ENCODE data around the gene CALHM3.

The CALHM3 gene

DNA sequence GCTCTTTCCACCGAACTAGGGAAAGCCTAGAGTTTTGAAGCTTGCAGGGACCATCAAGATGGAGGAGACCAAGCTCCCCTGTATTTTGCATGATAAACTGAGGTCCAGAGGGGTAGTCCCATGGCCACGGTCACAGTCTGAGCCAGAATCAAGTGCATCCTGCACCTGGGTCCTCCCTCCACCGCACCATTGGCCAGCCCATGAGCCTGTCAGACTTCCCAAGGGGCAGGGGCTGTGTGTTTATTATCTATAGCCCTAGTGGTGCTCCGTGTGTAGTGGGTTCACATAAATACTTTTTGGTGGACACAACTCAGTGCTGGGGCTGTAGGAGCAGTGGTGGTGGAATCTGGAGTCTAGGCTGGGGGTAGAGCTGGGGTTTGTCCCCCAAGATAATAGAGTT, 3.6 kb downstream of the CALHM3 start:
- DNase-seq (ENCODE audit: low read depth in 1 of 2, low spot score in 1 of 2) = no peak

DNA sequence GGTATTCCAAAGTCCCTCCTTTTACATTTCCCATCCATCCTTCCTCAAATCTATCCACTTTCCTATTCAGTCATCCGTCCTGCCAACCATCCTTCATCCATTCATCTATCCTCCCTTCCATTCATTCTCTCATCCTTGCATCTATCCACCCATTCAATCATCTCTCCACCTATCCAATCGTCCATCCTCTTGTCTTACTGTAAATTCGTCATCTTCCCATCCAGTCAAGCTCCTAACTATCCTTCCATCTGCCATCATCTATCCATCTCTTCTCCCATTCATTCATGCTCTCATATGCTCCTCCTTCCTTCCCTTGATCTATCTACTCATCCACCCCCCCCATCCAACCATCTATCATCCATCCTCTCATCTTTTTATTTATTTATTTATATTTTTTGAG, 5.0 kb downstream of the CALHM3 start:
- DNase-seq (ENCODE audit: low read depth in 1 of 2, low spot score in 1 of 2) = no peak

DNA sequence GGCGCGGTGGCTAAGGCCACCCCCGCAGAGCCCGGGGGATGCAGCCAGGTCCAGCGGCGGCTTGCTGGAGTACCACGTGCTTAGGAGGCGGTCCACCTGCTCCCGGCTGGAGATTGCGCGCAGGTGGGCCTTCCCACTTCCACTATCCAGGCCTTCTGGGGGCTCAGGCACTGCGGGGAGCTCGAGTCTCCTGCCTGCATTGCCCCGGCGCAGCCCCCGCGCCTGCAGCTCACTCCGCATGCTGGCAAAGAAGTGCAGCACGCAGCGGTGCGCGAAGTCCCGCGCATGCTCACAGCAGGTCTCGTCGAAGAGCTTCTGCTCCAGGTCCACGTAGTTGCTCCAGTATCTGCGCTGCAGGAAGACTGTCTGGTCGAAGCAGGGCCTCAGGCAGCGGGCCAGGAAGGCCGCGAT, 5.8 kb downstream of the CALHM3 start:
- no peak for DNase-seq (ENCODE audit: low read depth in 1 of 2, low spot score in 1 of 2)

DNA sequence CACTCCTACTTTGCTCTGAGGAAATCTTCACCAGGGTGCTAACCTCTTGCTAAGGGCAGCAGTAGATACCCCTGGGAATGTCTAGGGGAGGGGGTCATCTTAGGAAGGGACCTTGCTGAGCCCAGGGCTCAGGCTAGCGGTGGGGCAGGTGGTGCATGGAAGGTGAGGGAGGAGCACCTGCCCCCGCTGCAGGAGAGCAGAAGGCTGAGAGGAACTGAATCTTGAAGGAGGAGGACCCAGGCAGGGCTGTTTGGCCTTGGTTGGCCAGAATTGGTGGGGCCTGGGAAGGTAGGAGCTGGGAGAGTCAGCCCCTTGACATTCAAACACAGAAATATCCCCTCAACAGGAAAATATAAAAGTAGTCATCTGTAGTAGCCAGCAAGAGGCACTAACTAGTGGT, 7.0 kb downstream of the CALHM3 start:
- no peak for DNase-seq (ENCODE audit: low read depth in 1 of 2, low spot score in 1 of 2)

DNA sequence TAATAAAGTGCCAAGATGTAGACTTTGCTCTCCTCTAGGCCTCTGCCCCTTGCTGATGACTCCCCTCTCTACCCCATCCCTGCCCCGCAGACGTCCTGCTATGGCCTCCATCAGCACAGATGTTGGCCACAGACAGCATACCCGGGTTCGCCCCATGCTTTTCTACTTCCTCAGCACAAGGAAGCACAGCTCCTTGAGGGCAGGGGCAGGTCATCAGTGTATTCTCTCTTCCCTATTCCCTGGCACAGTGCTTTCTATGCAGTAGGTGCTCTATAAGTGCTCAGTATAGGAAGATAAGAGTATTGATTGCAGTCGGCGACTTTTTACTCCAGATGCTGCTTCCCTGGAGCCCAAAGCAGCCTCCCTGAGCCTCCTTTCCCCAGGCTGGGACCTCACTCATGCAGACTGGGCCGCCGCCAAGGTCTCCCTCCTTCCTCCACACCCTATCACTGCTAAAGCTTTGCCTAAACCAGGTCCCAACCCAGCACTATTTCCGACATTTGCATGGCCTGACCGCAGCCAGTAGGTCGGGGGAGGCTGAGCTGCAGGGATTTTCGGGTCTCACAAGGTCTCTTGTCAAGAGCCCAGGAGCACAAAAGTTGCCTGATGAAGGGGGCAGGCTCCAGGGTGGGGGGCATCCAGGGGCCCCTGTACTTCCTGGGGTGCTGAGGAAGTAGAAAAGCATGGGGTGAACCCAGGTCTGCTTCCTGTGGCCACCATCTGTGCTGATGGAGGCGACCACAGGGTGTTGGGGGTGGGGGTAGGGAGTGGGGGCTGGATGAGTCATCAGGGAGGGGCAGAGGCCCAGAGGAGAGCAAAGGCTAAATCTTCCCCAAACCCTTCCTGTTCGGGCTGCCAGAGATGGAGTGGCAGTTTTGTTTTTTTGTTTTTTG, 8.0 kb downstream of the CALHM3 start:
- DNase-seq (ENCODE audit: low read depth in 1 of 2, low spot score in 1 of 2) = peak; percentile 36 to 66

DNA sequence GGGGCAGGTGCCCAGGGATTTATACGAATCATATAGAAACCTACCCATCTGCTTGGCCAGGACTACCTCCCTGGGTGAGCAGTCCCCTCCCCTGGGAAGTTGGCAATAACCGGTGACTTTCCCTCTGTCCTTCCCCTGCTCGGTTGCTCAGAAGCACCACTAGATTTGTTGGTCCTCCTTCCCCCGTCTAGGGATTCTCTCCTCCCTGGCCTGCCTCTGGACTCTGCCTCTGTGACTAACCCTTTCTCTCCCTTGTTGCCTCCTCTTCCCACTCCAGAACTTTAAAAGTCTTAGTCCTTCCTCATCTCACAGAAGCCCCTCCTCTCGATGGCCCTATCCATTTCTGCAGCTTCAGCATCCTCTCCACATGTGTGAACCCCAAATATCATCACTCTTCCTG, 9.8 kb downstream of the CALHM3 start:
- no peak for DNase-seq (ENCODE audit: low read depth in 1 of 2, low spot score in 1 of 2)

DNA sequence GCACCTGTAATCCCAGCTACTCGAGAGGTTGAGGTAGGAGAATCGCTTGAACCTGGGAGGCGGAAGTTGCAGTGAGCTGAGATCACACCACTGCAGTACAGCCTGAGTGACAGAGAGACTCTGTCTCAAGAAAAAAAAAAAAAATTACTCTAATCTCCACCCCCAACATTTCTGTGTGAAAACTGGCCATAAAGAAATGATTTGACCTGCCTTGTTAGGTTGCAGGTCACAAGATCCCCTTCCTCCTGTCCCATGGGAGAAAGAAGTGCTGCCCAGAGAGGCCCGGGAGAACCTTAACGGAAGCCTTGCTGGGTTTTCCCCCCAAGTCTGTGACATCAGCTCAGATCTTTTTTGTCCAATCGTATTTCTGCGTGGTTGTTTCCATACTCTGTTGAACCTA, 11.6 kb downstream of the CALHM3 start:
- DNase-seq (ENCODE audit: low read depth in 1 of 2, low spot score in 1 of 2) = no peak

DNA sequence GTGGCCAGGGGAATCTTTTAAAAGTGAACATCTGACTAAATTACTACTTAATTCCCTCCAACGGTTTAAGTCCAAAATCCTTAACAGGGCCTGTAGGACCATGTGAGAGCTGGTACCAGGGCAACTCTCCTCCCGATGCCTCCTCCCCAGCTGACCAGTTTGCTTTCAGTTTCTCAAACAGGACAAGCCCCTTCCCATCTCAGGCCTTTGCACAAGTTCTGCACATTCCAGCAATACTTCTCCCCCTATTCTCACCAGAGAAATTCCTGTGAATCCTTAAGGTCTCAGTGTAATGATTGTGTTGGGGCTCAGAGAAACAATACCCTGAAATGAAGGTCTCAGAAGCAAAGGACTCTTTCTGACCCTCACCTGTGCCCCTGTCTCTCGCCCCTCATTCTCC, 12.3 kb downstream of the CALHM3 start:
- DNase-seq (ENCODE audit: low read depth in 1 of 2, low spot score in 1 of 2) = no peak

DNA sequence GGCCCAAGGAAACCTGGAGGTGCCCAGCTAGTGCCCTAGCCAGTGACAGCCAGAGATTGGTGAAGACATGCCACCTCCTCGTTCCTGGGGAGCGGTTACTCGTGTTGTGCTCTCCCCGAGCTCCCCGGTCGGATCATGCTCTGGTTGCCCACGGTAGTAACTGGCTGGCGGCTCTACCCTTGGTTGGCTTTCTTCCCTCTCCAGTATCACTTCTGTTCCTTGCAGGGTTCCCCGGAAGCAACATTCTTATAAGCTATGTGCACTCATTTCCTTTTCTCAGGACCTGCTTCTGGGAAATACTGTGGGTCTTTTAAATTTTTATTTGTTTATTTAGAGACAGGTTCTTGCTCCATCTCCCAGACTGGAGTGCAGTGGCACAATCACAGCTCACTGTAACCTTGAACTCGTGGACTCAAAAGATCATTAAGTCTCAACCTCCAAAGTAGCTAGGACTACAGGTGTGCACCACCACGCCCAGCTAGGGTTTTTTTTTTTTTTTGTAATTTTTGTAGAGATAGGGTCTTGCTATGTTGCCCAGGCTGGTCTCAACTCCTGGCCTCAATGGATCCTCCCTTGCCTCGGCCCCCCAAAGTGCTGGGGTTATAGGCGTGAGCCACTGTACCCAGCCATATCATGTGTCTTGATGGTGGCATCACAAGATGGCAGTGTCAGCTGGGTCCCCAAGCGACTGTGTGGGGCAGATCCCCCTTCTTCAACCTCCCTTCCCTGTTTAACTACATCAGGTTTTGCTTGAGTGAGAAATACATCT, 13.4 kb downstream of the CALHM3 start:
- DNase-seq (ENCODE audit: low read depth in 1 of 2, low spot score in 1 of 2) = no peak

DNA sequence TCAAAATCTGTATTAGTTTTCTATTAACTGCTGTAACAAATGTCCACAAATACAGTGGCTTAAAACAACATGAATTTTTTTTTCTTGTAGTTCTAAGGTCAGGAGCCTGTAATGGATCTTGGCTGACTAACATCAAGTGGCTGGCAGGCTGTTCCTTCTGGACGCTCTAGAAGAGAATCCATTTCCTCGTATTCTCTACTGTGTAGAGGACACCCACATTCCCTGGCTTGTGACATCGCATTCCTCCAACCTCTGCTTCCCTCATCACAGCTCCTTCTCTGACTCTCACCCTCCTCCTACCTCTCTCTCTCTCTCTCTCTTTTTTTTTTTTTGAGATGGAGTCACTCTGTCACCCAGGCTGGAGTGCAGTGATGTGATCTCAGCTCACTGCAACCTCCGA, 15.5 kb downstream of the CALHM3 start:
- no peak for DNase-seq (ENCODE audit: low read depth in 1 of 2, low spot score in 1 of 2)

DNA sequence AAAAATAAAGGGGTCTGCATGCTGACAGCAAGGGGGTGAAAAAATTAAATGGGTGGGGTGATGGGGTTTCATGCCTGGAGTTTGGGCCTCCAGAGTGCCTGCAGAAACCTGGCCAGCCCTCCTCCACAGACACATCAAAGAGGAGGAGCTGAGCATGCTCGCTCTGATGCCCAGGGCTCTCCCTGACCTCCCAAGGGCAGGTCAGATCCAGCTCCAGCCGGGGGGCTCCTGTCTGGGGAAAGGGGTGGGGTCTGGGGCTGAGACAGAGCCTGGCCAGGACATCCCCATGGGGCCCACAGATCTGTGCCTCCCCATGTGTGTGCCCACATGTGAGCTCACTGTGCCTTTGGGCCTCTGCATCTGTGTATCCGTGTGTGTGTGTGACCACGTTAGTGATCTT, 19.4 kb downstream of the CALHM3 start:
- DNase-seq (ENCODE audit: low read depth in 1 of 2, low spot score in 1 of 2) = no peak

DNA sequence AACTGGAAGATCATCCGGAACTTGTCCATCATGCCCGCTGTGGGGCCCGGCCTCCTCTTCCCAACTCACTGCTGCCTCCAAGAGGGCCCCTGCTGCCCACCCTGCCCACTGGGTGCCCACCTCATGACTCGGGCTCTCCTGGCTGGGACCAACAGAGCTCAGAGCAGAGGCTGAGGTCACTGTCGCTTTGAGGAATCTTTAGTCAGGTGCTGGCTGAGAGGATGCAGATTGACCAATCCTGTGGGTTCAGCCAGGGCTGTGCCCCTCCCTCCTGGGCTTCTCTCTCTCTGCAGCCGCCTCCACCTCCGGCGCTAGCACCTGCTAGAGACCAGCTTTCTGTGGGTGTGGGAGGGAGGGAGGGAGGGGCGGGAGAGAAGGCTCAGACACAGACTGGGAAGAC, 20.3 kb downstream of the CALHM3 start, which contains the start of gene CALHM1:
Gene CALHM1 (minus strand): TSS at position 181 of the 400 bp plus-strand sequence. CDS start 149 bp downstream, at position 32.
- no peak for DNase-seq (ENCODE audit: low read depth in 1 of 2, low spot score in 1 of 2)

DNA sequence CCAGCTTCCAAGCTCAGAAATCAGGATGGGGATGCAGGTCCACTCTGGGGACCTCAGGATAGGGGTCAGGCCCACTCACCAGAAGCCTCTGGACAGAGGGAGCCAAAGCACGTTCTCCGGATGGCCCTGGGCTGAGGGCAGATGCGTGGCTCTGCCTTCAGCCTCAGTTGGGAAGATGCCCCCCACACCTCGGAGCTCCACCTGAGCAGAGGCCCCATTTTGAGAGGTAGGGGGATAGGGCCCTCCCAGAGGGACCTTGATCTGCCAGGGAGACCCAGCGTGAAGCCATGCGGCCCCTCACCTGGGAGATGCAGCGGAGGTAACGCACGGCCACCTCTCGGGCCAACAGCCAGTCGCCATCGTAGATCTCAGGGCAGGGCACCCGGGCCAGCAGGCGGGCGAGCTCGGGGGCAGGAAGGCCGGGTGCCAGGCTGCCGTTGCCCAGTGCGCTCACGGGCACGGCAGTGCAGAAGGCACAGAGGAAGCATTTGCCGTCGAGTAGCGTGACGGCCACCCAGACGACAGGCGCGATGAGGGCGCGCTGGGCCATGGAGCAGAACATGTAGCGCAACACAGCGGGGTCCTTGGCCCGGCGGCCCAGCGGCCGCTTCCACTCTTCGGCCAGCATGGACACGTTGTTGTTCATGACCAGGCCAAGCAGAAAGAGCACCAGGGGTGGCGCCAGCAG, 21.0 kb downstream of the CALHM3 start:
- no peak for DNase-seq (ENCODE audit: low read depth in 1 of 2, low spot score in 1 of 2)

DNA sequence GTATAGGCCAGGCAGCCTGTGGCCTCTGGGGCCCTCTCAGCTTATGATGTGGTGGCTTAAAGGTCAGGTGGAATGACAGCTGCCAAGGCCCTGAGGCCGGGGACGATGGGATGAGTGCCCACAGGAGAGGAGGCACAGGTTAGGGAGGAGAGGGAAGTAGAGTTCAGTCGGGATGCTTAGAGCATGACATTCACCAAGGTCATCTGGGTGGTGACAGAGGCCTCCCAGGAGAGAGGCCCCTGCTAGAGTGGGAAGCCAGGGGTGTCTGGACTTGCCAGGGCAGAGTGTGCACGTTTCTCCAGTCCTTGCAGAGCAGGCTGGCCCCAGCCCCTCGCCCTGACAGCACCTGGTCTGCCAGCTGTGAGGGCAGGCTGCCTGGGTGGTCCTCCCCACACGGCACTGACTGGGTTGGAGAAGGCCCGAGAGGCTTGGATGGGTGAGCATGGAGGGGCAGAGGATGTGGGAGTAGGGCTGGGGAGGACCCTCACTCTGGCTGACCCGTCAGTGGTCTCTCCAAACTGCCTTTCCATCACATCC, 21.8 kb downstream of the CALHM3 start:
- DNase-seq (ENCODE audit: low read depth in 1 of 2, low spot score in 1 of 2) = no peak

DNA sequence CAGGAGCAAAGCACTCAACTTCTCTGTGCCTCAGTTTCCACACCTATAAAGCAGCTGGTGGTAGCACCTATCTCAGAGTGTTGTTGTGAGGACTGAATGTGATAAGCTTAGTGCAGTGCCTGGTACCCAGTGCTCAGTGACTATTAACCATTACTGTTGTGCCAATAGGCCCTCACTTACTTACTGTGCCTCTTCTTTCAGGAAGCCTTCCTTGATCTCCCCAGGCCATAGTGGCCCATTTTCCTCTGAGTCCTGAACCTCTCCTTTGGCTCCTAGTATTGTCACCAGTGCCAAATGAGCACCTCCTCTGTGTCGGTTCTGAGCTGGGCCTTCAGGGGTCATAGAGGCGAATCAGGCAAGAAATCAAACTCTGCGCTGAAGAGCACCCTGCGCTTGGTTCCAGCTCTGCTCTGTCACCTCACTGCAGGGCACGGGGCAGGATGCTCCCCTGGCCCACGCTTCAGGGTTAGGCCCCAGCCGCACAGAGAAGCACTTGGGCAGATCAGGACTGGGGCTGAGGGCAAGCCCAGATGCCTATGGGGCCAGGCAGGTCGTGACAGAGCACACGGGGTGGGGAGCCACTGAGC, 22.9 kb downstream of the CALHM3 start:
- no peak for DNase-seq (ENCODE audit: low read depth in 1 of 2, low spot score in 1 of 2)

DNA sequence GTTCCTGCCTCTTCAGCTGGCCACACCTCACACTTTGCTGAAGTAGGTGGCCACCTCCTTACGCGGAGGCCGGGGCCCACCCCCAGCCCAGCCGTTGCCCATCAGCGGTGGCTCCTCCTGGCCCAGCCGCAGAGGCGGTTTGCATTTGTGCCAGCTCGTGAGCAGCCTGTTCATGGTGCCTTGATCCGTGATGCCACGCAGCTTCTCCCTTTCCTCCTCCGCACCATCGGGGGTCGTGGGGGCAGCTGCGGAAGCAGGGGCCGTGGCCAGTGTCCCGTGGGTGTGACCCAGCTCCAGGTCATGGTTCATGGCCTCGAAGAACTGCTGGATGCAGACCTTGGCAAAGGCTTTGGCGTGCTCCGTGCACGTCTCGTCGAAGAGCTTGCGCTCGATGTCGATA, 23.8 kb downstream of the CALHM3 start:
- DNase-seq (ENCODE audit: low read depth in 1 of 2, low spot score in 1 of 2) = no peak

DNA sequence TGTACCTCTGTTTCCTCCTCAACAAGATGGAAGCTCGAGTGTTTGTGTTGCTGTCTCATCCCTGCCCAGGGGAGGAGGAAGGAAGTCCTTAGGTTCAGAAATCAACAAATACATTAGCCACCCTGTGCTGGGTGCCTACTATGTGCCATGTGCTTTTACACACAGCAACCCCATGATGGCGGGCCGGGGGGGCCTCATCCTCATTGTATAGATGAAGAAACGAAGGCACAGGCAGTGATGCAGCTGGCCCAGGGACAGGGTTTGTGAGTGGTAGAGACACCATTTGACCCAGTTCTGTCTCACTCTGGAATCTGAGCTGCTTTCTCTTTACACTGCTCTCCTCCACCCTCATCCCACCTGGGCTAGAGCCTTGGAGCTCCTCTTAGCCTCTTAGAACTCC, 25.0 kb downstream of the CALHM3 start:
- no peak for DNase-seq (ENCODE audit: low read depth in 1 of 2, low spot score in 1 of 2)

DNA sequence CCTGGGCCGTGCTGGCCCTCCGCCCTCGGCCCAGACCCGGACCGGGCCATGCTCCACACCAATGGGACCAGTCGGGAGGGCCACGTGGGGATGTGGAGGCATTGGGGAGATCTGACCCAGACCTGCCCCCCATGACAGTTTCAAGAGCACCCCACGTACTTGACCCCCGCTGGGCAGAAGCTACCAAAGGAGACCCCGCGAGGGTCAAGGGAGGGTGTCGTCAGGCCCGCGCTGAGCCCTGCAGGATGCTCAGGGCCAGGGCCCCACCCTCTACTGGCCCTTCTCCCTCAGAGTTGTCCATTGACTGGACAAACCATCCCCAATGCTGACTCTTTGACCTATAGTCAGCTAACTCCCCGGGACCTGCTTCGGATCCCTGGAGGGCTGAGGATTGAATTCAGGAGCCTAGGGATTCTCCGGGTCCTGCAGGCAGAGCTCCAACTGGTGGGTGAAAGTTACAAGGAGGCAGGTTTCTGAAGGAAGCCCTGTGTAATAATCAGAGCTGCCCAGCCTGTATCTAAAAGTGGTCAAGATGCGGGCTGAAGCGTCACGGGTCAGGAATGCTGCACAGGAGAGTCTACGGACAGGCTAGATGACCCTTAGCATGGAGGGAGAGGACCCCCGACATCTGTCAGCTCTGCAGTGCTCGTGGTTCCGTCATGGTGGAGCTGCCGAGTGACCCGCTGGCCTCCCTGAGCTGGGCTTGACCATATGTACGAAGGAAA, 26.4 kb downstream of the CALHM3 start:
- no peak for DNase-seq (ENCODE audit: low read depth in 1 of 2, low spot score in 1 of 2)

DNA sequence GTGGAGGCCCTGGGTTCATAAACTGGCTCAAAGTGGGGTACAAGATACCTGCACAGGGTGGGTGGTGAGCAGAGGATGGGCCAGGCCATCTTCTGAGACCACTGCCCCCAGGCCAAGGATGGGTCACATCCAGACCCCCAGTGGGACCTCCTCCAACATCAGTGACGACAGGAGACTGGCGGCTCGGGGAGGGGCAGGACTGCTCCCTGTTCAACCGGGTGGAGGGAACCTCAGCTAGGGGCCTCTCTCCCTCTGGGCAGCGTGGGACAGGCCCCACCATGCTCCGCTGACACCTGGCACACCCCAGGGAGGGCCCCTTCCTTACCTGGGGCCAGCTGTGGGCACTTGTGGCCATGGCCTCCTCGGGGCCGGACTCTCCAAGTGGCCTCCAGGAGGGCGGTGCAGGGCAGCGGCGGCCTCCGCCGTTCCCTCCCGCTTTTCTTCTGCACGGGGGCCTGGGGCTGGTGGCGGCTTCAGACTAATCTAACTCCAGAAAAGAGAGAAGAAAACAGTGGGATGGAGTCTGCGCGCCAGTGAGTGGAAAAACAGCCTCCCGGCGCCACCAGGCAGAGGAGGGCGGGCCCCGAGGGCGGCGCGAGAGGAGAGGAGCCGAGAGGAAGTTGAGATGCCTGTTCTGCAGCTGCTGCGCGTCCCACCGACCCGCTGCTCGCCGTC, 27.1 kb downstream of the CALHM3 start, which contains the start of gene CALHM2:
Gene CALHM2 (minus strand): TSS at position 540 of the 675 bp plus-strand sequence. CDS start 2,429 bp downstream, outside the sequence.
- peak; percentile 22 to 34 for DNase-seq (ENCODE audit: low read depth in 1 of 2, low spot score in 1 of 2)

Measured in activated T-helper 1 cell treated with anti-CD3 and anti-CD28 coated beads, Interleukin-2, amount 50 U/mL, for 16 hours (primary cell).